Mesenchymal stem cell (in vitro differentiated cells and primary cell): Measurements from ENCODE around the gene HUNK.
A peak's percentile ranks its signal among the peaks of the same experiment; 100 is the strongest.

ENCODE experiments used
- DNase-seq: peaks from one replicate; pipeline ENCODE4 v3.0.0-alpha.2; 2013
- H2AFZ ChIP-seq: one replicate; pipeline ENCODE4 v1.6.1; 2013; ENCODE audit warnings: low read depth, mild to moderate bottlenecking, control low read depth, inconsistent platforms, low read length, moderate library complexity
- H2AK5ac ChIP-seq: 2 replicates; pipeline ENCODE4 v1.6.1; 2013; ENCODE audit warnings: low read length, moderate library complexity, mild to moderate bottlenecking, inconsistent platforms; ENCODE audit not compliant: severe bottlenecking
- H2BK120ac ChIP-seq: one replicate; pipeline ENCODE4 v1.6.1; 2013; ENCODE audit warnings: low read depth, mild to moderate bottlenecking, inconsistent platforms, low read length, moderate library complexity
- H2BK12ac ChIP-seq, 2 experiments: one replicate each; pipeline ENCODE4 v1.6.1; 2013; ENCODE audit warnings: inconsistent platforms in 2 of 2, low read length in 2 of 2, mild to moderate bottlenecking in 2 of 2, moderate library complexity in 2 of 2, control low read depth in 1 of 2
- H2BK15ac ChIP-seq: one replicate; pipeline ENCODE4 v1.6.1; 2013; ENCODE audit warnings: mild to moderate bottlenecking, low read depth, inconsistent platforms; ENCODE audit not compliant: poor library complexity, severe bottlenecking
- H2BK5ac ChIP-seq: 2 replicates; pipeline ENCODE4 v1.6.1; 2013; ENCODE audit warnings: low read depth, mild to moderate bottlenecking, low read length, control low read depth, inconsistent platforms; ENCODE audit not compliant: poor library complexity, severe bottlenecking
- H3K14ac ChIP-seq, 2 experiments: one replicate each; pipeline ENCODE4 v1.6.1; 2013; ENCODE audit warnings: inconsistent platforms in 2 of 2, low read length in 2 of 2, control low read depth in 1 of 2, mild to moderate bottlenecking in 1 of 2, moderate library complexity in 1 of 2
- H3K18ac ChIP-seq, 2 experiments: one replicate each; pipeline ENCODE4 v1.6.1; 2013; ENCODE audit warnings: inconsistent platforms in 2 of 2, low read length in 2 of 2, control low read depth in 1 of 2, low read depth in 1 of 2, mild to moderate bottlenecking in 1 of 2
- H3K23ac ChIP-seq, 2 experiments: one replicate each; pipeline ENCODE4 v1.6.1; 2013; ENCODE audit warnings: inconsistent platforms in 2 of 2, low read length in 2 of 2, mild to moderate bottlenecking in 2 of 2, moderate library complexity in 2 of 2, control low read depth in 1 of 2
- H3K27ac ChIP-seq: 2 replicates; pipeline ENCODE4 v1.5.1; 2013; ENCODE audit warnings: mild to moderate bottlenecking, moderate library complexity, low read length, control low read depth, inconsistent platforms; ENCODE audit not compliant: poor library complexity, severe bottlenecking
- H3K27me3 ChIP-seq, 2 experiments: 2 replicates each; pipeline versions ENCODE4 v1.6.1 to v1.7.0; 2013; ENCODE audit warnings: low read length in 2 of 2, mild to moderate bottlenecking in 2 of 2, moderate library complexity in 2 of 2, control low read depth in 1 of 2, inconsistent platforms in 1 of 2; ENCODE audit not compliant: control insufficient read depth in 1 of 2, insufficient read depth in 1 of 2
- H3K36me3 ChIP-seq, 2 experiments: 2 replicates each; pipeline versions ENCODE4 v1.6.1 to v1.7.0; 2013; ENCODE audit warnings: low read length in 2 of 2, control low read depth in 1 of 2, inconsistent platforms in 1 of 2, low read depth in 1 of 2, mild to moderate bottlenecking in 1 of 2; ENCODE audit not compliant: insufficient read depth in 2 of 2, control insufficient read depth in 1 of 2
- H3K4ac ChIP-seq, 2 experiments: one replicate each; pipeline ENCODE4 v1.6.1; 2013; ENCODE audit warnings: inconsistent platforms in 2 of 2, low read length in 2 of 2, mild to moderate bottlenecking in 2 of 2, moderate library complexity in 2 of 2, control low read depth in 1 of 2, low read depth in 1 of 2
- H3K4me1 ChIP-seq: 2 replicates; pipeline ENCODE4 v1.6.1; 2013; ENCODE audit warnings: low read depth, low read length, control low read depth; ENCODE audit not compliant: control insufficient read depth, insufficient read depth
- H3K4me2 ChIP-seq: 2 replicates; pipeline ENCODE4 v1.6.1; 2013; ENCODE audit warnings: low read length, mild to moderate bottlenecking, inconsistent platforms; ENCODE audit not compliant: poor library complexity, severe bottlenecking
- H3K4me3 ChIP-seq, 2 experiments: 2 replicates each; pipeline versions ENCODE4 v1.5.1 to v1.7.0; 2013; ENCODE audit warnings: low read length in 2 of 2, mild to moderate bottlenecking in 2 of 2, control low read depth in 1 of 2, low read depth in 1 of 2; ENCODE audit not compliant: insufficient read depth in 1 of 2
- H3K79me1 ChIP-seq: replicated peaks from 2 replicates; pipeline ENCODE4 v1.6.1; 2013; ENCODE audit warnings: mild to moderate bottlenecking, control low read depth, low read length, inconsistent platforms; ENCODE audit not compliant: poor library complexity, severe bottlenecking
- H3K9ac ChIP-seq: 2 replicates; pipeline ENCODE4 v1.7.0; 2013; ENCODE audit warnings: mild to moderate bottlenecking, low read length, moderate library complexity
- H3K9me3 ChIP-seq: 2 replicates; pipeline ENCODE4 v1.7.0; 2013; ENCODE audit warnings: mild to moderate bottlenecking, low read length; ENCODE audit not compliant: control insufficient read depth
- H4K8ac ChIP-seq: one replicate; pipeline ENCODE4 v1.6.1; 2013; ENCODE audit warnings: inconsistent platforms, mild to moderate bottlenecking, low read length, moderate library complexity
- H4K91ac ChIP-seq: one replicate; pipeline ENCODE4 v1.6.1; 2013; ENCODE audit warnings: mild to moderate bottlenecking, low read length, inconsistent platforms
- WGBS: methylation state at CpG from one replicate; pipeline ENCODE4 v1.1.7; 2013; ENCODE audit warnings: mixed read lengths; 5-methylcytosine and 5-hydroxymethylcytosine counted together

HUNK gene

DNA sequence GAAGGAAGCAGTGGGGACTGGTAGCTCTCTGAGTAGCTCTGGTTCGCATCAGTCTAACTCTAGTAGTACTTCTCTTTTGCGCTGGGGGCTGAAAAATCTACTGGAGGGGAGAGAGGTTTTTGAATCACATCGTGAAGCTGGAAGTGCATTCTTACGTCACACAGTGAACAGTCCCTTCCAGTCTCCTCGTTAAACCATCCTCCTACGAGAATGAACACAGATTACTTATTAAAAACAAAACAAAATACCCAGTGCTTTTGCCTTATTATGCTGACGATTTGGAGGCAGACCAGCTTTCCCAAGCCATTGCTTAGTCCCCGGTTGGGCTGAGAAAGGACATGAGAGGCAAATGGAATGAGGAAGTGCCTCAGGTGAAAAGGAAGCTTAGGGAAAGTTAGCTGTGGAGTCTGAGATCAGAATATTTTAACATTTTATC lies 16.1 kb downstream of the HUNK start:
- DNase-seq, result no peak
- no peaks in the 10 kb centered on the region for H3K36me3 ChIP-seq
- no peak overlapping the region for H2BK15ac ChIP-seq
- no peak overlapping the region for H2BK12ac ChIP-seq
- WGBS, result 24% methylated on average over 8 of the region's 8 CpGs
- no peak overlapping the region for H2AFZ ChIP-seq
- H3K4me2 ChIP-seq, result no peak overlapping the region
- H2BK5ac ChIP-seq, result no peak overlapping the region
- no peak overlapping the region for H3K14ac ChIP-seq
- H3K4me3 ChIP-seq, result no peak overlapping the region
- no peak overlapping the region for H3K18ac ChIP-seq
- H2AK5ac ChIP-seq, result no peak overlapping the region
- no peak overlapping the region for H4K8ac ChIP-seq
- no peak overlapping the region for H3K9ac ChIP-seq
- H2BK120ac ChIP-seq, result no peak overlapping the region
- H3K4me1 ChIP-seq, result peaks cover 1% of the 10 kb centered on the region
- no peak overlapping the region for H3K27ac ChIP-seq
- no peaks in the 10 kb centered on the region for H3K79me1 ChIP-seq
- H3K4ac ChIP-seq, result no peak overlapping the region
- H3K9me3 ChIP-seq, result no peaks in the 10 kb centered on the region
- no peak overlapping the region for H3K23ac ChIP-seq
- H4K91ac ChIP-seq, result no peak overlapping the region
- H3K27me3 ChIP-seq, result no peaks in the 10 kb centered on the region

DNA sequence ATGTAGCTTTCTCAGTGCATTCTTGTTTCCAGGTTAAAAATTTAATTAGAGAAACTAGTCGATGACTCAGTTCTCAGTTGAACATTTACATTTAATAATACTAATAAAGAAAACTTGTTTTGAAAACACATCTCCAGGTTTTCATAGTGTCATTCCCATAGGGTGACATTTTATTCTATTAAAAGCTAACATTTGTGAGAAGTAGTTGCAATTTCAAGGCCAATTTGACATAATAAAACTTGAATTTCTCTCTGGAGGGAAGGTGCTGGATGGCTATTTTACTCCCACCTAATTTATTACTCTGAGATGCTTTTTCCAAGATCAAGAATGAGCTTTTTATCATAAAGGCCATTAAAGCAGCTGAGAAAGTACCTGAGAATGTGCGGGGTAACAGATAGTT lies 16.6 kb downstream of the HUNK start:
- no CpG with 5 or more reads among the region's 2 CpGs for WGBS
- DNase-seq, result no peak
- no peak overlapping the region for H3K27ac ChIP-seq
- no peaks in the 10 kb centered on the region for H3K36me3 ChIP-seq
- no peak overlapping the region for H2BK12ac ChIP-seq
- H3K4me2 ChIP-seq, result no peak overlapping the region
- no peak overlapping the region for H2BK120ac ChIP-seq
- no peak overlapping the region for H3K4me3 ChIP-seq
- no peak overlapping the region for H2AK5ac ChIP-seq
- no peak overlapping the region for H3K14ac ChIP-seq
- H2BK5ac ChIP-seq, result no peak overlapping the region
- no peak overlapping the region for H3K9ac ChIP-seq
- H4K91ac ChIP-seq, result no peak overlapping the region
- no peak overlapping the region for H2BK15ac ChIP-seq
- no peaks in the 10 kb centered on the region for H3K79me1 ChIP-seq
- no peak overlapping the region for H4K8ac ChIP-seq
- H3K9me3 ChIP-seq, result no peaks in the 10 kb centered on the region
- no peaks in the 10 kb centered on the region for H3K27me3 ChIP-seq
- peaks cover 1% of the 10 kb centered on the region for H3K4me1 ChIP-seq
- no peak overlapping the region for H3K18ac ChIP-seq
- H2AFZ ChIP-seq, result no peak overlapping the region
- no peak overlapping the region for H3K23ac ChIP-seq
- no peak overlapping the region for H3K4ac ChIP-seq

DNA sequence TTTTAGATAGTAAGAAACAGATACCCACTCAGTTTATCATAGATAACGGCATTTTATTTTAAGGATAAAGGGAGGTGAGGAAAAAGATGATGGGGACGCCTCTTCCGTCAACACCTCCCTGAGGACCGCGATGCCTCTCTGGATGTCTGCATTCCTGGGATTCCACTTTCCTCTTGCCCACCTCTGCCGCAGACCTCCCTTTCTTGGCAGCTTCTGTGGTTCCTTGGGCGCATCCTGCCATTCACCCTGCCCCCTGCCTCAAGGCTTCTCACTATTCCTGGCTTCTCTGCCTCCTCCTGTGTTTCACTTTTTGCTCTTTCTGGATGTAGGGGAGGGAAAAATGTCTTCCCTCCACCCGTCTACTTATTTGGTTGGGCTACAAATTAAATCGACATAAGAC lies 19.9 kb downstream of the HUNK start:
- H3K4ac ChIP-seq, result no peak overlapping the region
- H3K9ac ChIP-seq, result no peak overlapping the region
- H3K27me3 ChIP-seq, result no peaks in the 10 kb centered on the region
- H3K9me3 ChIP-seq, result no peaks in the 10 kb centered on the region
- peaks cover 1% of the 10 kb centered on the region for H3K4me1 ChIP-seq
- no peak overlapping the region for H2AK5ac ChIP-seq
- H3K27ac ChIP-seq, result no peak overlapping the region
- no peak overlapping the region for H2BK5ac ChIP-seq
- no peak overlapping the region for H2AFZ ChIP-seq
- no peaks in the 10 kb centered on the region for H3K79me1 ChIP-seq
- H2BK120ac ChIP-seq, result no peak overlapping the region
- H3K36me3 ChIP-seq, result no peaks in the 10 kb centered on the region
- H4K91ac ChIP-seq, result no peak overlapping the region
- peak overlapping the region in 1 of 2 experiments; percentile 24 for H3K23ac ChIP-seq
- H3K4me2 ChIP-seq, result no peak overlapping the region
- H2BK15ac ChIP-seq, result no peak overlapping the region
- H3K18ac ChIP-seq, result no peak overlapping the region
- H2BK12ac ChIP-seq, result peak overlapping the region; percentile 66 to 84
- H3K4me3 ChIP-seq, result no peak overlapping the region
- WGBS, result 48% methylated on average over 8 of the region's 9 CpGs
- H3K14ac ChIP-seq, result no peak overlapping the region
- H4K8ac ChIP-seq, result no peak overlapping the region
- DNase-seq, result no peak

DNA sequence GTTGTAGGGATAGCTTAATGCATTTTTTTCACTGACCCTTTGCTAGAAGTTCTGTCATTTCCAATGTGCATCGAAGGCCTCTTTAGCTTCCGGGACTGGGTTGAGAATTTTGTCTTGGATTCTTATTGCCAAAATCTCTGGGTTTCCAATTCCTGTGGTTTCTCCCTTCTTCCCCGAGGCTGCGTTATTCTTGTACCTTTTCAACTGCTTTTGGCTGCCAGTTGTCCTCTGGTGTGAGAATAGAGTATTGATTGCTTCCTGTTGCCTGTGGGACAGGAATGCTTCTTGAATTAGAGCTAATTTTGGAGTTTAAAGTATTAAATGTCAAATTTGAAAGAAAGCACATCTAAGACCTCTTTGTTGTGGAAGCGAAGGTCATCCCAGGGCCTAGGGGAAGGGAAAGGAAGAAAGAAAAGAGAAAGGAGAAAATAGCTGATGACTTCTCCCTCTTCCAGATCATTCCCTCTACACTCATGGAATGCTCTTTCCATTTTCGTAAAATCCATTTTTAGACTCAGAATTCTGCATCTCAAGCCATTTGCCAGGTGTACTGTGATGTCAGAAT lies 21.1 kb downstream of the HUNK start:
- H3K4me1 ChIP-seq, result peaks cover 1% of the 10 kb centered on the region
- H2BK15ac ChIP-seq, result no peak overlapping the region
- no peak overlapping the region for H3K4me2 ChIP-seq
- no peak overlapping the region for H2BK120ac ChIP-seq
- H2BK5ac ChIP-seq, result no peak overlapping the region
- no peaks in the 10 kb centered on the region for H3K36me3 ChIP-seq
- DNase-seq, result no peak
- no peak overlapping the region for H3K4ac ChIP-seq
- H2BK12ac ChIP-seq, result no peak overlapping the region
- no peak overlapping the region for H4K8ac ChIP-seq
- WGBS, result 47% methylated on average over 6 of the region's 6 CpGs
- H3K18ac ChIP-seq, result no peak overlapping the region
- no peak overlapping the region for H4K91ac ChIP-seq
- H3K27me3 ChIP-seq, result no peaks in the 10 kb centered on the region
- no peak overlapping the region for H3K14ac ChIP-seq
- H3K9ac ChIP-seq, result no peak overlapping the region
- no peak overlapping the region for H2AFZ ChIP-seq
- no peak overlapping the region for H2AK5ac ChIP-seq
- no peak overlapping the region for H3K27ac ChIP-seq
- no peaks in the 10 kb centered on the region for H3K9me3 ChIP-seq
- no peak overlapping the region for H3K23ac ChIP-seq
- H3K4me3 ChIP-seq, result no peak overlapping the region
- H3K79me1 ChIP-seq, result no peaks in the 10 kb centered on the region
